Fibroblast of lung (primary cell): Measurements from ENCODE around the gene TCHHL1.

Experiments
- EZH2 ChIP-seq: IDR thresholded peaks from 2 replicates; pipeline ENCODE4 v1.5.1; 2012; ENCODE audit warnings: low read length, control low read depth, mild to moderate bottlenecking; ENCODE audit errors: missing control alignments
- TF ChIP-seq, protein P1 (sequence below), 2 donors: IDR thresholded peaks in 1 of 2; conservative IDR thresholded peaks in 1 of 2; 1 replicate in 1 of 2; 2 replicates in 1 of 2; pipeline ENCODE4 v1.5.1; 2011 to 2012; ENCODE audit warnings: low read length in 2 of 2, control low read depth in 1 of 2, inconsistent platforms in 1 of 2, low read depth in 1 of 2, mild to moderate bottlenecking in 1 of 2

- TF ChIP-seq, protein P1, sequence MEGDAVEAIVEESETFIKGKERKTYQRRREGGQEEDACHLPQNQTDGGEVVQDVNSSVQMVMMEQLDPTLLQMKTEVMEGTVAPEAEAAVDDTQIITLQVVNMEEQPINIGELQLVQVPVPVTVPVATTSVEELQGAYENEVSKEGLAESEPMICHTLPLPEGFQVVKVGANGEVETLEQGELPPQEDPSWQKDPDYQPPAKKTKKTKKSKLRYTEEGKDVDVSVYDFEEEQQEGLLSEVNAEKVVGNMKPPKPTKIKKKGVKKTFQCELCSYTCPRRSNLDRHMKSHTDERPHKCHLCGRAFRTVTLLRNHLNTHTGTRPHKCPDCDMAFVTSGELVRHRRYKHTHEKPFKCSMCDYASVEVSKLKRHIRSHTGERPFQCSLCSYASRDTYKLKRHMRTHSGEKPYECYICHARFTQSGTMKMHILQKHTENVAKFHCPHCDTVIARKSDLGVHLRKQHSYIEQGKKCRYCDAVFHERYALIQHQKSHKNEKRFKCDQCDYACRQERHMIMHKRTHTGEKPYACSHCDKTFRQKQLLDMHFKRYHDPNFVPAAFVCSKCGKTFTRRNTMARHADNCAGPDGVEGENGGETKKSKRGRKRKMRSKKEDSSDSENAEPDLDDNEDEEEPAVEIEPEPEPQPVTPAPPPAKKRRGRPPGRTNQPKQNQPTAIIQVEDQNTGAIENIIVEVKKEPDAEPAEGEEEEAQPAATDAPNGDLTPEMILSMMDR (conservative IDR thresholded peaks at IDR 0.05 in 1 of 2, IDR thresholded peaks at IDR 0.05 in 1 of 2; ENCODE audit: low read depth in 1 of 2, low read length in 2 of 2) = peak; percentile 64 to 82
- TF ChIP-seq EZH2 = no peak
Measured at GRCh38 chr1:152034654-152035538, 54.0 kb downstream of the TCHHL1 start.
